K562 (cell line): Measurements from ENCODE around the gene STARD13. TPM values are rescaled to one million over a fixed set of nuclear protein-coding genes. Genes with fewer than 3 reads are reported as not detected.

Experiments
- ATAC-seq: fragments of 200-7000 bp; cut with Tn5 transposase; 3 replicates; pipeline ENCODE4 v1.9.1; 2020; ENCODE audit warnings: moderate library complexity
- BruUV-seq: library from RNA; stranded (reverse); fragments of 400-500 nt; replicated peaks from 2 replicates; lab custom pipeline; 2021; lab: Mats Ljungman, UMichigan
- CTCF ChIA-PET: fragments of 300-600 bp; formaldehyde crosslinking; extraction: SDS; loops from one replicate; lab custom pipeline; 2021; ENCODE audit warnings: low intra/inter-chr PET ratio; lab: Yijun Ruan, JAX
- POLR2A ChIA-PET: fragments of 300-600, 350-650 bp; sonication (Branson Sonifier 250); formaldehyde crosslinking; extraction: SDS; loops from one replicate; lab custom pipeline; 2021; ENCODE audit warnings: antibody characterized with exemption, inconsistent platforms; lab: Yijun Ruan, JAX
- DNase-seq, 4 experiments: peaks; one replicate each; pipeline versions ENCODE4 v3.0.0 to v3.0.0-alpha.2; 2011 to 2018; ENCODE audit warnings: low spot score in 3 of 4, mixed read lengths in 3 of 4; ENCODE audit errors: extremely low read depth in 1 of 4
- FAIRE-seq: peaks from 2 replicates; lab custom pipeline; 2011; peaks lifted over from hg19 to GRCh38; lab: Jason Lieb, UNC
- H2AFZ ChIP-seq: 2 replicates; pipeline ENCODE4 v1.6.0; 2011; ENCODE audit warnings: low read depth, low read length, control low read depth, inconsistent platforms
- H3K27ac ChIP-seq: fragments of 200-600 bp; 3 replicates; pipeline ENCODE4 v1.8.0; 2011; ENCODE audit warnings: low read depth, mild to moderate bottlenecking, control low read depth, inconsistent platforms, low read length, moderate library complexity, mixed read lengths; ENCODE audit errors: extremely low read depth
- H3K27me3 ChIP-seq, 2 experiments: fragments of 300-600 bp in 1 of 2; 2 replicates in 1 of 2; 3 replicates in 1 of 2; pipeline versions ENCODE4 v1.6.0 to v1.8.0; 2011; ENCODE audit warnings: inconsistent platforms in 2 of 2, low read length in 2 of 2, mild to moderate bottlenecking in 1 of 2, mixed read lengths in 1 of 2, moderate library complexity in 1 of 2; ENCODE audit not compliant: control insufficient read depth in 2 of 2, insufficient read depth in 2 of 2
- H3K36me3 ChIP-seq: fragments of 300-600 bp; 3 replicates; pipeline ENCODE4 v1.8.0; 2011; ENCODE audit warnings: mild to moderate bottlenecking, low read length, inconsistent platforms; ENCODE audit not compliant: control insufficient read depth, insufficient read depth
- H3K4me1 ChIP-seq, 2 experiments: fragments of 200-600 bp in 1 of 2; replicated peaks in 1 of 2; 2 replicates in 1 of 2; 3 replicates in 1 of 2; pipeline versions ENCODE4 v1.5.1 to v1.8.0; 2011; ENCODE audit warnings: inconsistent platforms in 2 of 2, low read length in 2 of 2, mild to moderate bottlenecking in 1 of 2, mixed read lengths in 1 of 2, moderate library complexity in 1 of 2; ENCODE audit not compliant: control insufficient read depth in 2 of 2, insufficient read depth in 2 of 2
- H3K4me2 ChIP-seq: 2 replicates; pipeline ENCODE4 v1.6.1; 2011; ENCODE audit warnings: low read length, control low read depth, inconsistent platforms, mixed read lengths; ENCODE audit not compliant: insufficient read depth
- H3K4me3 ChIP-seq: fragments of 200-600 bp; sonication (generic), shearing (Covaris generic); 2 replicates; pipeline ENCODE4 v1.5.1; 2016; ENCODE audit warnings: control low read depth, inconsistent platforms
- H3K79me2 ChIP-seq: fragments of 200-600 bp; 3 replicates; pipeline ENCODE4 v1.8.0; 2011; ENCODE audit warnings: low read length, inconsistent platforms; ENCODE audit not compliant: control insufficient read depth, insufficient read depth
- H3K9ac ChIP-seq, 2 experiments: 2 replicates each; pipeline versions ENCODE4 v1.6.0 to v1.6.1; 2011; ENCODE audit warnings: low read depth in 2 of 2, low read length in 2 of 2, control low read depth in 1 of 2, inconsistent platforms in 1 of 2, mild to moderate bottlenecking in 1 of 2, mixed read lengths in 1 of 2; ENCODE audit not compliant: insufficient read depth in 1 of 2
- H3K9me1 ChIP-seq: one replicate; pipeline ENCODE4 v1.6.0; 2011; ENCODE audit warnings: inconsistent platforms, mild to moderate bottlenecking, low read length, moderate library complexity; ENCODE audit not compliant: control insufficient read depth, insufficient read depth
- H3K9me3 ChIP-seq: replicated peaks from 2 replicates; pipeline ENCODE4 v1.5.1; 2011; ENCODE audit warnings: low read depth, low read length, inconsistent platforms; ENCODE audit not compliant: control insufficient read depth, insufficient read depth
- H4K20me1 ChIP-seq: replicated peaks from 2 replicates; pipeline ENCODE4 v1.6.1; 2011; ENCODE audit warnings: low read length, inconsistent platforms, mixed read lengths; ENCODE audit not compliant: control insufficient read depth, insufficient read depth
- CBFB ChIP-seq: sonication (generic); formaldehyde crosslinking; IDR thresholded peaks from 2 replicates; pipeline ENCODE4 v1.4.0; 2020; ENCODE audit warnings: mild to moderate bottlenecking, missing genetic modification reagents
- CBX1 ChIP-seq: sonication (generic); IDR thresholded peaks from 2 replicates; pipeline ENCODE4 v1.6.1; 2016; ENCODE audit warnings: antibody characterized with exemption, low read depth, mild to moderate bottlenecking
- FUS ChIP-seq: fragments of 200-400 bp; formaldehyde crosslinking; optimal IDR thresholded peaks from 2 replicates; pipeline ENCODE3; 2017; ENCODE audit warnings: low read depth, low read length
- GABPB2 ChIP-seq: fragments of 250-450 bp; sonication (Bioruptor Pico); conservative IDR thresholded peaks from 2 replicates; pipeline ENCODE4 v1.5.1; 2021; ENCODE audit warnings: mild to moderate bottlenecking
- MEIS2 ChIP-seq: fragments of 450-650 bp; IDR thresholded peaks from 2 replicates; pipeline ENCODE4 v1.6.1; 2014; ENCODE audit warnings: mild to moderate bottlenecking; ENCODE audit not compliant: partially characterized antibody
- MYBL2 ChIP-seq, 2 experiments: fragments of 450-650 bp in 1 of 2; sonication (generic) in 1 of 2; formaldehyde crosslinking in 1 of 2; IDR thresholded peaks; 2 replicates each; pipeline versions ENCODE4 v1.6.1 to v1.8.1; 2017 to 2022; ENCODE audit warnings: borderline replicate concordance in 1 of 2, inconsistent platforms in 1 of 2, low read depth in 1 of 2, mild to moderate bottlenecking in 1 of 2, missing genetic modification reagents in 1 of 2, moderate library complexity in 1 of 2
- NCOA4 ChIP-seq: fragments of 450-650 bp; IDR thresholded peaks from 2 replicates; pipeline ENCODE4 v1.6.1; 2018; ENCODE audit warnings: mild to moderate bottlenecking; ENCODE audit not compliant: partially characterized antibody
- SOX6 ChIP-seq: fragments of 450-650 bp; IDR thresholded peaks from 2 replicates; pipeline ENCODE4 v1.6.1; 2014; ENCODE audit warnings: mild to moderate bottlenecking
- SP2 ChIP-seq: IDR thresholded peaks from 2 replicates; pipeline ENCODE4 v1.6.1; 2011; ENCODE audit warnings: mild to moderate bottlenecking, low read depth, low read length, moderate library complexity; ENCODE audit not compliant: poor library complexity, severe bottlenecking; ENCODE audit errors: extremely low read depth
- ZNF282 ChIP-seq: sonication (generic); formaldehyde crosslinking; IDR thresholded peaks from 2 replicates; pipeline ENCODE4 v1.8.1; 2023; ENCODE audit warnings: missing genetic modification reagents
- ZNF41 ChIP-seq: fragments of 250-450 bp; sonication (Bioruptor Pico); conservative IDR thresholded peaks from 2 replicates; pipeline ENCODE4 v1.4.0; 2020; ENCODE audit warnings: mild to moderate bottlenecking
- ZNF75A ChIP-seq: fragments of 450-650 bp; formaldehyde crosslinking; IDR thresholded peaks from 2 replicates; pipeline ENCODE4 v1.4.0; 2020; ENCODE audit warnings: mild to moderate bottlenecking
- whole genome bisulfite sequencing: fragments of 100-300 bp; shearing (Covaris generic); methylation state at CpG from one replicate; pipeline ENCODE4 v1.1.6; 2016; ENCODE audit warnings: low coverage, mixed read lengths; ENCODE audit not compliant: insufficient coverage; ENCODE audit errors: missing lambda C conversion rate; 5-methylcytosine and 5-hydroxymethylcytosine counted together
- in situ Hi-C: fragments of 300-500 bp; cut with MboI; formaldehyde crosslinking; loops from 4 replicates; pipeline ENCODE4 v1.15.0; 2018; ENCODE audit warnings: inconsistent platforms, mixed read lengths
- intact Hi-C: fragments of 100-400 bp; cut with micrococcal nuclease; formaldehyde crosslinking; loops from 2 replicates; pipeline ENCODE4 v1.14.2; 2022
- polyA plus RNA-seq, 8 experiments: library from polyadenylated mRNA; depleted of rRNA in 4 of 8; stranded (reverse) in 5 of 8; unstranded in 3 of 8; fragments of >200 nt; fragmentation: Nextera tagmentation in 2 of 8; fragmentation: Illumina TruSeq in 1 of 8; extraction: Ambion mirVana in 2 of 8; extraction: Trizol in 1 of 8; gene quantifications; 2 replicates each; pipeline versions ENCODE4 v1.2.1 to v1.2.3, GENCODE V29; 2011 to 2014; ENCODE audit warnings: inconsistent platforms in 1 of 8, missing spikeins in 1 of 8
- total RNA-seq, 7 experiments: library from RNA; depleted of rRNA in 6 of 7; stranded (reverse); fragments of >200 nt in 6 of 7; fragmentation: Illumina TruSeq in 2 of 7; extraction: Trizol in 2 of 7; gene quantifications; 2 replicates each; pipeline versions ENCODE4 v1.2.1 to v1.2.3, GENCODE V29; 2011 to 2021; ENCODE audit warnings: low replicate concordance in 1 of 7
- TF ChIP-seq, protein P1 (sequence below): fragments of 450-650 bp; IDR thresholded peaks from 2 replicates; pipeline ENCODE4 v1.6.1; 2016; ENCODE audit warnings: mild to moderate bottlenecking
- TF ChIP-seq, protein P2 (sequence below): sonication (generic); IDR thresholded peaks from 2 replicates; pipeline ENCODE4 v1.6.1; 2016
- TF ChIP-seq, protein P3 (sequence below): sonication (generic); formaldehyde crosslinking; IDR thresholded peaks from 2 replicates; pipeline ENCODE4 v1.8.0; 2023; ENCODE audit warnings: mild to moderate bottlenecking, missing genetic modification reagents

The STARD13 gene
- total and polyA plus RNA-seq, 9 of the 15 experiments (the other 6 are each of a cell fraction or from before 2014, with no cell fraction given) = 0.11 TPM; not detected in 8

DNA sequence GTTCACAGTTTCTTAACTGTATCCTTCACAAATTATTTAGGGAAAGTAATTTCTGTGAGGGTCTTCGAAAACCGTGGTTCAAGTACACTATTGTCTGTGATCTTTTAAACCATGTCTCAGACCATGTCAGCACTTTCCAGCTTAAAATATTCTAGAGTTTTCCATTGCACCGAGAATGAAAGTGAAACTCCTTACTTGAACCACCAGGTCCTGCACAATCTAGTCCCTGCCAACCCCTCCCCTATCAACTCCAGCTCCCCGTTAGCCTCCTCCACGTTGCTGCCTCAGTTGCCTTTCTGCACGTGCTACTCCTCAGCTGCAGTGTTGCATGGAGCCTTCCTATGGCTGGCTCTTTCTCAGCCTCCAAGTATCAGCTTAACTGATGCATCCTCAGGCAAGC is 7.2 kb upstream of the STARD13 start (continued):
- TF ChIP-seq, protein P1, sequence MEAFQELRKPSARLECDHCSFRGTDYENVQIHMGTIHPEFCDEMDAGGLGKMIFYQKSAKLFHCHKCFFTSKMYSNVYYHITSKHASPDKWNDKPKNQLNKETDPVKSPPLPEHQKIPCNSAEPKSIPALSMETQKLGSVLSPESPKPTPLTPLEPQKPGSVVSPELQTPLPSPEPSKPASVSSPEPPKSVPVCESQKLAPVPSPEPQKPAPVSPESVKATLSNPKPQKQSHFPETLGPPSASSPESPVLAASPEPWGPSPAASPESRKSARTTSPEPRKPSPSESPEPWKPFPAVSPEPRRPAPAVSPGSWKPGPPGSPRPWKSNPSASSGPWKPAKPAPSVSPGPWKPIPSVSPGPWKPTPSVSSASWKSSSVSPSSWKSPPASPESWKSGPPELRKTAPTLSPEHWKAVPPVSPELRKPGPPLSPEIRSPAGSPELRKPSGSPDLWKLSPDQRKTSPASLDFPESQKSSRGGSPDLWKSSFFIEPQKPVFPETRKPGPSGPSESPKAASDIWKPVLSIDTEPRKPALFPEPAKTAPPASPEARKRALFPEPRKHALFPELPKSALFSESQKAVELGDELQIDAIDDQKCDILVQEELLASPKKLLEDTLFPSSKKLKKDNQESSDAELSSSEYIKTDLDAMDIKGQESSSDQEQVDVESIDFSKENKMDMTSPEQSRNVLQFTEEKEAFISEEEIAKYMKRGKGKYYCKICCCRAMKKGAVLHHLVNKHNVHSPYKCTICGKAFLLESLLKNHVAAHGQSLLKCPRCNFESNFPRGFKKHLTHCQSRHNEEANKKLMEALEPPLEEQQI = no peak
- TF ChIP-seq, protein P2, sequence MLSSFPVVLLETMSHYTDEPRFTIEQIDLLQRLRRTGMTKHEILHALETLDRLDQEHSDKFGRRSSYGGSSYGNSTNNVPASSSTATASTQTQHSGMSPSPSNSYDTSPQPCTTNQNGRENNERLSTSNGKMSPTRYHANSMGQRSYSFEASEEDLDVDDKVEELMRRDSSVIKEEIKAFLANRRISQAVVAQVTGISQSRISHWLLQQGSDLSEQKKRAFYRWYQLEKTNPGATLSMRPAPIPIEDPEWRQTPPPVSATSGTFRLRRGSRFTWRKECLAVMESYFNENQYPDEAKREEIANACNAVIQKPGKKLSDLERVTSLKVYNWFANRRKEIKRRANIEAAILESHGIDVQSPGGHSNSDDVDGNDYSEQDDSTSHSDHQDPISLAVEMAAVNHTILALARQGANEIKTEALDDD = no peak

DNA sequence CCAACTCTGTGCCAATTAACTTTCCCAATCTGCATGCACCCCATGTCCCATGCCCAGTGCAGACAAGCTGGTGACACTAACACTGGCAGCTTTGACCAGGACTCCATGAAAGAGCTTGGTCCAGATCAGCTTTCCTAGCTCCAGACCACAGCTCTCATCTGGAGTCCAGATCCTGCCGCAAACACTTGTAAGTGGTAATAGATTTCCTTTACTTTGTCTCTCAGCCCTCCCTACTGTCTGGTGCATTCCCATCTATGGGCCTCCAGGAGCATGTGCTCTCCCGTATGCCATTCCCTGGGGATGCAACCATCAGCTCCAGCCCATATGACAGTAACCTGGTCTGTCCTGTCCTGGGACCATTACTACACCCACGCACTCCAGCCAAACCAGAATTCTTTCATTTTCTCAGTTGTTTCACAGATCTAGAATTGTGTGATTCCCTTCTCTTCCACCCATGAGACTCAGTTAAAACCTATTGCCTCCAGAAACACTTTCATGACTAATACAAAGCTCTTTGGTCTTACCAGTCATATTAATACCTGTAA is 4.9 kb upstream of the STARD13 start:
- Histone ChIP-seq H3K79me2 (no peaks in the 10 kb centered on the region), H2AFZ (no peak overlapping the region), H3K9me3 (no peaks in the 10 kb centered on the region), H3K4me2 (no peak overlapping the region), H3K9ac (no peak overlapping the region), H3K27ac (no peak overlapping the region), H3K27me3 (peaks cover 0 to under 1% of the 10 kb centered on the region in 2 experiments; a peak in 2 of 5 replicates), H4K20me1 (no peaks in the 10 kb centered on the region), H3K36me3 (no peaks in the 10 kb centered on the region), H3K4me1 (no peaks in the 10 kb centered on the region; a peak in 1 of 5 replicates), H3K9me1 (no peaks in the 10 kb centered on the region), H3K4me3 (no peak overlapping the region)
- 3% methylated on average over 3 of the region's 3 CpGs for WGBS
- ATAC-seq (no peak), DNase-seq (no peak), FAIRE-seq (no peak)
- no TSS peak for BruUV-seq
- intact Hi-C loops = no loop called here
- in situ Hi-C loops = no loop called here
- ChIA-PET CTCF (no interaction called here), POLR2A (no interaction called here)
- TF ChIP-seq NCOA4 = no peak
- no peak for TF ChIP-seq SOX6
- no peak for TF ChIP-seq SP2
- TF ChIP-seq ZNF41 (CRISPR knock-in tag) = no peak
- no peak for TF ChIP-seq CBX1
- no peak for TF ChIP-seq GABPB2
- TF ChIP-seq, protein P3, sequence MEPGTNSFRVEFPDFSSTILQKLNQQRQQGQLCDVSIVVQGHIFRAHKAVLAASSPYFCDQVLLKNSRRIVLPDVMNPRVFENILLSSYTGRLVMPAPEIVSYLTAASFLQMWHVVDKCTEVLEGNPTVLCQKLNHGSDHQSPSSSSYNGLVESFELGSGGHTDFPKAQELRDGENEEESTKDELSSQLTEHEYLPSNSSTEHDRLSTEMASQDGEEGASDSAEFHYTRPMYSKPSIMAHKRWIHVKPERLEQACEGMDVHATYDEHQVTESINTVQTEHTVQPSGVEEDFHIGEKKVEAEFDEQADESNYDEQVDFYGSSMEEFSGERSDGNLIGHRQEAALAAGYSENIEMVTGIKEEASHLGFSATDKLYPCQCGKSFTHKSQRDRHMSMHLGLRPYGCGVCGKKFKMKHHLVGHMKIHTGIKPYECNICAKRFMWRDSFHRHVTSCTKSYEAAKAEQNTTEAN (CRISPR knock-in tag) = no peak
- no peak for TF ChIP-seq MEIS2
- TF ChIP-seq ZNF282 (CRISPR knock-in tag) = no peak
- TF ChIP-seq MYBL2 (IDR thresholded peaks at IDR 0.05; ENCODE audit: low read depth) = no peak
- TF ChIP-seq MYBL2 (CRISPR knock-in tag; IDR thresholded peaks at IDR 0.05; ENCODE audit: borderline replicate concordance) = no peak
- no peak for TF ChIP-seq CBFB (CRISPR knock-in tag)
- no peak for TF ChIP-seq FUS
- no peak for TF ChIP-seq ZNF75A
